Measurements from ENCODE around the gene BCL2. TPM values are rescaled to one million over a fixed set of nuclear protein-coding genes. Genes with fewer than 3 reads are reported as not detected.

Gene BCL2
- total RNA-seq, 1 donor = 4.2 TPM

GRCh38 chr18:63210521-63210920 lies 109.0 kb downstream of the BCL2 start:
- TF ChIP-seq CTCF (IDR thresholded peaks at IDR 0.05; ENCODE audit: insufficient read depth, low read length) = no peak
- no peak for DNase-seq (ENCODE audit: low read depth)
- no peak overlapping the region for H3K4me3 ChIP-seq (ENCODE audit: low read depth, low read length)

GRCh38 chr18:63208676-63209075 lies 110.9 kb downstream of the BCL2 start:
- DNase-seq (ENCODE audit: low read depth) = no peak
- no peak overlapping the region for H3K4me3 ChIP-seq (ENCODE audit: low read depth, low read length)
- no peak for TF ChIP-seq CTCF (IDR thresholded peaks at IDR 0.05; ENCODE audit: insufficient read depth, low read length)

- DNase-seq (ENCODE audit: low read depth) = no peak
- no peak for TF ChIP-seq CTCF (IDR thresholded peaks at IDR 0.05; ENCODE audit: insufficient read depth, low read length)
- no peak overlapping the region for H3K4me3 ChIP-seq (ENCODE audit: low read depth, low read length)
These were observed 111.7 kb downstream of the BCL2 start for GRCh38 chr18:63207835-63208234.

GRCh38 chr18:63207143-63207790 lies 112.3 kb downstream of the BCL2 start:
- no peak for DNase-seq (ENCODE audit: low read depth)
- TF ChIP-seq CTCF (IDR thresholded peaks at IDR 0.05; ENCODE audit: insufficient read depth, low read length) = no peak
- H3K4me3 ChIP-seq (ENCODE audit: low read depth, low read length) = no peak overlapping the region

GRCh38 chr18:63206433-63207142 lies 113.0 kb downstream of the BCL2 start:
- no peak overlapping the region for H3K4me3 ChIP-seq (ENCODE audit: low read depth, low read length)
- no peak for DNase-seq (ENCODE audit: low read depth)
- no peak for TF ChIP-seq CTCF (IDR thresholded peaks at IDR 0.05; ENCODE audit: insufficient read depth, low read length)

- TF ChIP-seq CTCF (IDR thresholded peaks at IDR 0.05; ENCODE audit: insufficient read depth, low read length) = no peak
- H3K4me3 ChIP-seq (ENCODE audit: low read depth, low read length) = no peak overlapping the region
- DNase-seq (ENCODE audit: low read depth) = no peak
These were observed 113.7 kb downstream of the BCL2 start for GRCh38 chr18:63205791-63206252.
